ENCODE results near the gene AVP. TPM values are rescaled to one million over a fixed set of nuclear protein-coding genes. Genes with fewer than 3 reads are reported as not detected.

Gene AVP
- total and polyA plus RNA-seq, 2 of the 13 experiments (the other 11 are each of a cell fraction or from before 2014, with no cell fraction given) = 0.12 TPM; not detected in 1

GRCh38 chr20:3044336-3044965 lies 40.1 kb downstream of the AVP start (continued):
- no peak for TF ChIP-seq DMTF1 (CRISPR knock-in tag; IDR thresholded peaks at IDR 0.05)
- TF ChIP-seq ZMYM2 (CRISPR knock-in tag; IDR thresholded peaks at IDR 0.05) = no peak
- no peak for TF ChIP-seq TEAD3 (CRISPR knock-in tag; optimal IDR thresholded peaks at IDR 0.05; ENCODE audit: borderline replicate concordance)
- 0 out of 2 replicates have a peak, but pooled peaks have one; percentile 40 for TF ChIP-seq ZBTB38 (CRISPR knock-in tag; IDR thresholded peaks at IDR 0.05)
- no peak for TF ChIP-seq TCF7L2 (IDR thresholded peaks at IDR 0.05; ENCODE audit: low read depth, low read length)
- no peak for TF ChIP-seq AKNA (CRISPR knock-in tag; IDR thresholded peaks at IDR 0.05; ENCODE audit: borderline replicate concordance)
- TF ChIP-seq DPF2 (CRISPR knock-in tag; IDR thresholded peaks at IDR 0.05; ENCODE audit: borderline replicate concordance, low read depth) = 0 out of 2 replicates have a peak, but pooled peaks have one; percentile 24
- TF ChIP-seq ZFP41 (CRISPR knock-in tag; IDR thresholded peaks at IDR 0.05; ENCODE audit: borderline replicate concordance) = peak; percentile 10; the same call in 1 of the 2 replicates
- peak; percentile 42; the same call in 1 of the 2 replicates for TF ChIP-seq SP4 (CRISPR knock-in tag; IDR thresholded peaks at IDR 0.05)
- TF ChIP-seq ZNF101 (CRISPR knock-in tag; IDR thresholded peaks at IDR 0.05; ENCODE audit: borderline replicate concordance, low read depth) = no peak
- TF ChIP-seq MTA1 (CRISPR knock-in tag; IDR thresholded peaks at IDR 0.05; ENCODE audit: borderline replicate concordance) = peak; percentile 40; the same call in 1 of the 2 replicates
- no peak for TF ChIP-seq ZNF468 (CRISPR knock-in tag; IDR thresholded peaks at IDR 0.05)
- no peak for TF ChIP-seq PTBP1 (IDR thresholded peaks at IDR 0.05; ENCODE audit: low read depth, low read length, poor library complexity, severe bottlenecking)
- TF ChIP-seq AGO2 (optimal IDR thresholded peaks at IDR 0.05; ENCODE audit: low read depth, low read length) = peak; percentile 90
- TF ChIP-seq DZIP1 (CRISPR knock-in tag; IDR thresholded peaks at IDR 0.05) = no peak

Measured in HepG2 (cell line).